Measurements from ENCODE around the gene INSIG2. TPM values are rescaled to one million over a fixed set of nuclear protein-coding genes. Genes with fewer than 3 reads are reported as not detected.

The INSIG2 gene
- polyA plus RNA-seq, 1 donor from 2014 or later = 4.4 TPM

Other genes with a start within 250 kb of the INSIG2 start
- 6.4 TPM for gene CCDC93, start 74.4 kb upstream of the INSIG2 start, polyA plus RNA-seq (ENCODE audit: insufficient read depth, low read depth, low replicate concordance)

All from brain (organoid and tissue), 1 donor.